Muscle of leg (tissue), 11 donors: ENCODE measurements around the gene TPRG1. TPM values are rescaled to one million over a fixed set of nuclear protein-coding genes. Genes with fewer than 3 reads are reported as not detected.
"Not testable (repeated sequence)": the region's sequence is repeated elsewhere in the genome, so short reads cannot be mapped to it uniquely, and the experiment has no call there.

Experiments used
- DNase-seq: peaks from one replicate; pipeline ENCODE4 v3.0.0; 2013
- H3K27ac ChIP-seq: one replicate; pipeline ENCODE4 v1.5.1; 2013; ENCODE audit warnings: mild to moderate bottlenecking, low read length, control low read depth
- H3K27me3 ChIP-seq: one replicate; pipeline ENCODE4 v1.6.1; 2013; ENCODE audit warnings: low read length; ENCODE audit not compliant: control insufficient read depth, insufficient read depth
- H3K36me3 ChIP-seq: one replicate; pipeline ENCODE4 v1.6.1; 2013; ENCODE audit warnings: low read length; ENCODE audit not compliant: control insufficient read depth, insufficient read depth
- H3K4me1 ChIP-seq: one replicate; pipeline ENCODE4 v1.6.1; 2013; ENCODE audit warnings: low read length; ENCODE audit not compliant: control insufficient read depth, insufficient read depth
- H3K4me3 ChIP-seq: one replicate; pipeline ENCODE4 v1.5.1; 2013; ENCODE audit warnings: low read length, control low read depth
- H3K9me3 ChIP-seq: replicated peaks from 2 replicates; pipeline ENCODE4 v1.6.1; 2013; ENCODE audit warnings: low read depth, low read length; ENCODE audit not compliant: control insufficient read depth
- WGBS: methylation state at CpG from one replicate; pipeline ENCODE4 v1.1.5; 2013; ENCODE audit warnings: missing lambda C conversion rate; ENCODE audit not compliant: insufficient coverage; 5-methylcytosine and 5-hydroxymethylcytosine counted together
- polyA plus RNA-seq, 8 donors: library from polyadenylated mRNA; unstranded; fragments of 120-200 nt; gene quantifications; one replicate each; pipeline versions ENCODE4 v1.2.1 to v1.2.3, GENCODE V29; 2013; ENCODE audit warnings: inconsistent platforms in 1 of 8, low replicate concordance in 1 of 8; ENCODE audit not compliant: insufficient read length in 8 of 8, insufficient read depth in 1 of 8
- total RNA-seq: library from RNA; stranded (reverse); fragments of 120-200 nt; gene quantifications from one replicate; pipeline ENCODE4 v1.2.4, GENCODE V29; 2013

The TPRG1 gene
- total and polyA plus RNA-seq, 9 donors: 1.2 to 5.6 (median 2.0) TPM

DNA sequence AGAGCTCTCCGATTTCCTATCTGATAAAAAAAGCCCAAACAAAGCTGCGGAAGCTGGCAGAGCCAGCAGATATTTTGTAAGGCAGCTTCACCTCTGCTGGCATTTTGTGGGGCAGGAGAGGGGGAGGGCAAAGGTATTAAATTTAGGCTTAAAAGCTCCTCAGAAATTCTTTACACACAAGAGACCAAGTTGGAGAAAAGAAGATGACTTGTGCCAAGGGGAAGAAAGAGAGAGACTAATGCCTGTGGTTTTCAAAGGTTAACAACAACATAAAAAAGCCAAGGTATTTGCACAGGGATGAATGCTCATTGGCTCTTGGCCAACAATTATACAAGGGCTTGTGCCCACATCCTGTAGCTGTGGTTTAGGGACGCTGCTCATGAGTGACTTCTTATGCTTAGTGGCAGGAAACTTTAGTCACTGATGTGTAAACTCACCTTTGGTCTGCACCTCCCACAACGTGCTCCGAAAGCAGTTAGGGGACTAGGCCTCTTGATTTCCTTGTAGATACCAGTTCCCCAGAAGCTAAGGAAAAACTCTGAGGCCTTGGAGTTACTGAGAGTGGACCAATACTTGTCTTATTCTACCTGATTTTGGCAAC is 152.9 kb downstream of the TPRG1 start:
- peak; percentile 17 for DNase-seq
- H3K36me3 ChIP-seq: no peaks in the 10 kb centered on the region
- H3K27ac ChIP-seq: no peak overlapping the region
- WGBS: no CpG with 5 or more reads among the region's 5 CpGs
- peaks cover 5% of the 10 kb centered on the region for H3K4me1 ChIP-seq
- no peaks in the 10 kb centered on the region for H3K27me3 ChIP-seq
- no peaks in the 10 kb centered on the region for H3K9me3 ChIP-seq
- H3K4me3 ChIP-seq: no peak overlapping the region

DNA sequence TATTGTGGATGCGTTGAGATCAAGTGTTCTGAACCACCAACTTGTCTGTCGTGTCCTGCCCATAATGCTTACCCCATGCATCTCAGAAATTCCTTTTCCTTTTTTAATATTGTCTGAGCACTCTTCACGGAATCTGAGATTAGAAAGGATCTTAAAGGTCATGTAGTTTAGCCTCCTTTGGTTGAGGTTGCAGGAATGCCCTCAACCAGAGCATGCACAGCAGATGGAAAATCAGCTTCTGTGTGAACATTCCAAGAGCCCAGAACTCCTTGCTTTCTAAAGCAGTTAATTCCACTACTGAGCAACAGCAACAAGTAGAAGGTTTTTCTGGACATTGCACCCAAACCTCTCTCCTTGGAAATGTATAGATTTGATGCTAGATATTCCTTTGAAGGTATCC is 153.7 kb downstream of the TPRG1 start:
- no CpG with 5 or more reads among the region's 3 CpGs for WGBS
- DNase-seq: no peak
- no peak overlapping the region for H3K27ac ChIP-seq

DNA sequence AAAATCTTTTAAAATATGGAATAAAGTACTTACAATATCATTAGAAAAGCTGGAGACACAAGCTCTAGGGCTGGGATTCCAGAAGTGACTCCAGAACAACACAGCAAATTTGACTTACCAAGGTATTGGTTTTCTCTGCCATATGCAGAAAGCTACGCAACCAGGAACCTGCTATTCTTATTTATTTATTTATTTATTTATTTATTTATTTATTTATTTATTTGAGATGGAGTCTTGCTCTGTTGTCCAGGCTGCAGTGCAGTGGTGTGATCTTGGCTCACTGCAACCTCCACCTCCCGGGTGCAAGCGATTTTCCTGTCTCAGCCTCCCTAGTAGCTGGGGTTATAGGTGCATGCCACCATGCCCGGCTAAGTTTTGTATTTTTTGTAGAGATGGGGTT is 157.9 kb downstream of the TPRG1 start:
- DNase-seq, H3K4me1 ChIP-seq, H3K27me3 ChIP-seq, H3K36me3 ChIP-seq, H3K4me3 ChIP-seq, H3K27ac ChIP-seq, H3K9me3 ChIP-seq: not testable (repeated sequence)
- WGBS: 90% methylated on average over 2 of the region's 4 CpGs

More for the DNA sequence above, 153.7 kb downstream of the TPRG1 start:
- H3K36me3 ChIP-seq: no peaks in the 10 kb centered on the region
- no peaks in the 10 kb centered on the region for H3K9me3 ChIP-seq
- H3K4me3 ChIP-seq: no peak overlapping the region
- H3K27me3 ChIP-seq: no peaks in the 10 kb centered on the region
- peaks cover 5% of the 10 kb centered on the region for H3K4me1 ChIP-seq

DNA sequence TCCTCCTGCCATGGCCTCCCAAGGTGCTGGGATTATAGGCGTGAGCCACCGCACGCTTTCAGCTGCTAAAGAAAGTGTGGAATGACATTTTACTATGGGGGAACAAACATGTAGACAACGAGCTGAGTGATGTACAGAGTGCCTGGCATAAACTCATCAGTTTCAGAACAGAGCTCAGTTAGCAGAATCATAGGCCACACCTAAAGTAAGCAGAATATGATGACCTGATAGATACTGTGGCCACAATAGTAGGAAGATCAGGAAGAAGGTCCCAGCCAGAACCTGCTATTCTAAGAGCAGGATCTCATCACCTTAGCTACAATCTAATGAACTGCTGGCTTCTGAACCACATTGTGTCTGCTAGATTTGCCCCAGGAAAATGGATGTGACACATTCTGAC is 158.3 kb downstream of the TPRG1 start:
- 83% methylated on average over 2 of the region's 4 CpGs for WGBS
- Histone ChIP-seq H3K9me3 (no peaks in the 10 kb centered on the region), H3K27me3 (no peaks in the 10 kb centered on the region), H3K27ac (no peak overlapping the region), H3K36me3 (no peaks in the 10 kb centered on the region), H3K4me1 (no peaks in the 10 kb centered on the region), H3K4me3 (no peak overlapping the region)
- DNase-seq: no peak

DNA sequence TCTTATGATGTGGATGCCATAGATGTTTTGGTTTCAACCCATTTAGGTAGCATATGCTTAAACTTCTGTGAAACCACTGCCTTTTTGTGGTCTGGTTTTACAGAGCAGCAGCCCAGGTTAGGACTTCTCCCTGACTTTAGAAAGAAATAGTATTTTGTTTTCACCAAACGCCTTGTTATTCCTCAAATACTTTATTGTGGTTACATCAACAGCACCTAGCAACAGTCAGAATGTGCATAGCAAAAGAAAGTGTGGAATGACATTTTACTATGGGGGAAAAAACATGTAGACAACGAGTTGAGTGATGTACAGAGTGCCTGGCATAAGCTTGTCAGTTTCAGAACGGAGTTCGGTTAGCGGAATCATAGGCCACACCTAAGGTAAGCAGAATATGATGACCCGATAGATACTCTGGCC is 159.2 kb downstream of the TPRG1 start:
- Histone ChIP-seq H3K4me3 (no peak overlapping the region), H3K36me3 (no peaks in the 10 kb centered on the region), H3K9me3 (no peaks in the 10 kb centered on the region), H3K27me3 (no peaks in the 10 kb centered on the region), H3K4me1 (no peaks in the 10 kb centered on the region), H3K27ac (no peak overlapping the region)
- DNase-seq: no peak
- 90% methylated on average over 5 of the region's 6 CpGs for WGBS

DNA sequence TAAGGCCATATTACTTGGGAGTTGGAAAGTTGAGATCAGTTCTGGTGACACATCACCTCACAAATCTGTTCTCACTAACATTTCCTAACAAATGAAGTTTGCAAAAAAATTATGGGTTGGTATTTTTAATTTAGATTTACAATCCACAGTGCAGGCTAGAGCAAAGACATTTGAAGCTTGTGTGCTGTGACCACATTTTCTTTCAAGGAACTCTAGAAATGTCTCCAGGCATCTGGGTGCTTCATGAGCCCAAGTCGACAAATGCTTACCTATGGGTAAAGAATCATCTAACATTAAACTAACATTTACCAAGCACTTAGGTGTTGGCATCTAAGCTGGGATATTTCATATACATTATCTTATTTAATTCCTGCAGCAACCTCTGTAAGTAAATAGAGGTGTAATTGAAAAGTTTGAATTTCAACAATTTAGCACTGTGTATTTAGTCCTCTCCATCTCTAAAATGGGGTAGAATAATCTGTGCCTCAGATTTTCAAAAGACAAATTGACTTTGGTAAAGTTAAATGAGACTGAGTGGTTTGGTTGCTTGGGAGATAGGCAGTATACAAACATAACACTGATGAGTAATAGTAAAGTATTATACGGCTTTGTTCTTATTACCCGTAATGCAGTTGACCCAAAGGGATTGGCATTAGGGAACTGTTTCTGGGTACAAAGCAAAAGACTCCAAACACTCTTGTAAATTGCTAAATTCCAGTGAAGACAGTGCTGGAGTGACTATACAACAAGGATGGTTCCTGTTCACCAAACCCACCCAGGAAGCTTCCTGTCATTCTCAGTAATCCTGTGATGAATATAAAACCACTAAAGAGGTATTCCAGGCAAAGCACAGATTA is 162.5 kb downstream of the TPRG1 start:
- H3K4me1 ChIP-seq: peaks cover 12% of the 10 kb centered on the region
- DNase-seq: no peak
- no peaks in the 10 kb centered on the region for H3K36me3 ChIP-seq
- no peaks in the 10 kb centered on the region for H3K27me3 ChIP-seq
- H3K9me3 ChIP-seq: no peaks in the 10 kb centered on the region
- H3K27ac ChIP-seq: no peak overlapping the region
- no CpG with 5 or more reads among the region's 3 CpGs for WGBS
- H3K4me3 ChIP-seq: no peak overlapping the region

DNA sequence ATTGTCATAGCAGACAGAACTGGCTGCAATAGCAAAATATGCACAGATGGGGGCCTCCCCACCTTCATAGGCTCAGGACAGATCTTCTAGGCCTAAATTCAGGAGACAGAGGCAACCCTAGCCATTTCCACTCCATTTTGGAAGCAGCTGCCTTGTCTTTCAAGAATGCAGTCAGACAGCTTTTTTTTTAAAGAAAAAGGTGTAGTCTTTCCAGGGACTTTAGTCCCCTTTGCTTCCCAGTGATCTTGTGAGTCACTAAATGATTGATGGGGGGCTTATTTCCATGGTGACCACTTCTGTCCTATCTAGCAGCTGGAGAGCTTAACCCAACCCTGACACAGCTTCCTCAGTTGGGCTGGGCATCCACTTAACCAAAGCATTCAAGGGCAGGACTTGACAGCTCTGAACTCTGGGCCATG is 165.9 kb downstream of the TPRG1 start:
- Histone ChIP-seq H3K27me3 (no peaks in the 10 kb centered on the region), H3K9me3 (no peaks in the 10 kb centered on the region), H3K4me1 (peaks cover 14% of the 10 kb centered on the region), H3K36me3 (no peaks in the 10 kb centered on the region), H3K27ac (peak overlapping the region; percentile 91), H3K4me3 (no peak overlapping the region)
- DNase-seq: no peak

DNA sequence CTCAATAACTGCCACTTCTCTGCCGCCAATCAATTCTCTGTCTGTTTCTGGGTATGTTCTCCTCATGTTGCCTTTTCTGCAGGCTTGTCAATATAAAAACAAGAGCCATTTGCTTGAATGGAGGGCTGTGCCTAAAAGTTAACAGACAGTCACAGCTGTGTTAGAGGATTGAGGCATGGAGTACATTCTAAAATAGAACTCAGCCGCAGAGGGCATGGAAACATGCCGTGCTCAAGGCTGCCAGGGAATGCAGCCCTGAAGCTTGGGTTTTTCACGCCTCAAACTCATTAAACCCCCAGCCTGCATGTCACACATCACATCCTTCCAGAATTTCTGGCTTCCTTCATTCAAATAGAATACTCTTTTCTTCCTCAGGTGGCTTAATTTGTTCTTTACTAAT is 166.6 kb downstream of the TPRG1 start:
- WGBS: 100% methylated on average over 1 of the region's 4 CpGs
- Histone ChIP-seq H3K27me3 (no peaks in the 10 kb centered on the region), H3K4me1 (peaks cover 14% of the 10 kb centered on the region), H3K36me3 (no peaks in the 10 kb centered on the region), H3K4me3 (no peak overlapping the region), H3K27ac (peak overlapping the region; percentile 91), H3K9me3 (no peaks in the 10 kb centered on the region)
- peak; percentile 91 for DNase-seq

DNA sequence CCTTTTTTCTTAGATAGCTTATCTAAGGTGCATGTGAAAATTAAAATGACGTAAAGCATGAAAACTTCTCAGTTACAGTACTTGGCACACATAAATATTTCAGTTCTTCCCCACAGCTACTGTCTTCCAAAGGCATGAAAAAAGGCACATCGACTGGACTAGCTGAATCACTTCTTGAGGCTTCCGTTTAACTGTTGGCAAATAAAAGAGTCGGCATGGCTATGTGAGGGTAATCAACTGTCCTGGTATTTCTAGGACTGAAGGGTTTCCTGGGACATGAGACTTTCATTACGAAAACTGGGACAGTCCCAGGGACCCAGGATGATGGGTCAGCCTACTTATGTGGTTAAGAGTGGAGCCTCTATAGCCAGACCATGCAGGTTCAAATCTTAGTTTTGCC is 168.2 kb downstream of the TPRG1 start:
- Histone ChIP-seq H3K4me3 (no peak overlapping the region), H3K27ac (no peak overlapping the region), H3K36me3 (no peaks in the 10 kb centered on the region), H3K4me1 (peaks cover 14% of the 10 kb centered on the region), H3K9me3 (no peaks in the 10 kb centered on the region), H3K27me3 (no peaks in the 10 kb centered on the region)
- DNase-seq: no peak
- 100% methylated on average over 1 of the region's 5 CpGs for WGBS

DNA sequence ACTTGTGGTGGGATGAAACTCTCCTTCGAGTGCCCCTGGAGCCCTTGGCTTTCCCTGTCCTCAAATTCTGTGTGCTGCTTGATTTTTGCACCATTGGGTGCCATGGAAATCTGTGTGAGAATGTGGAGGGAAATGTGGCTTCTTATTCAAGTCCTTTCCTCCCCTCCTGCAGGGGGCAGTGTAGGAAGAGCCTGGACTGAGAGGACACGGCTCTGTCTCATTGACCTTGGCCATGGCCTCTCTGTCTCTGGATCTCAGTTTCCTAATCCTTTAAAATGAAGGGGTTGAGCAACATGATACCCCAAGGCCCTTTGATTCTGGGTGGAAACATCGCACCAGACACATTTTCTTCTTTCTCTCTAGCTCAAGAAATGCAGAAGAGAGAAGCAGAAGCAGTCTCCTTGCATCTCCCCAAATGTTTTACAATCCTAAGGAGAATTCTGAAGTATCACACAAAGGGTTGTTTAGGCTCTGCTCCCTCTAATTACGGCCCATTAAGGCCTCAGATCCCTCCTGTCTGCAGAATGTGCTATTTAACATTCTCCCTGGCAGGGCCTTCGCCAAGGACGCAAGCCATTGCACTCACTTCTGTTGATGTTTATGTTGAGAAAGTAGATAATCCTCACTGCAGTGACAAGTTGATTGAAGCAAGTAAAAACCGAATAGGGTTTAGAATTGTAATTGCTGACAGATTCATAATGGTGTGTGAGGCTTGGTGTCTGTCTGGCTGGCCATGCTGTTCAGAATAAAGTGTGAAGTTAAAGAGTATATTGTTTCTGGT is 169.1 kb downstream of the TPRG1 start:
- H3K9me3 ChIP-seq: no peaks in the 10 kb centered on the region
- H3K27me3 ChIP-seq: no peaks in the 10 kb centered on the region
- peaks cover 14% of the 10 kb centered on the region for H3K4me1 ChIP-seq
- no peak overlapping the region for H3K27ac ChIP-seq
- H3K4me3 ChIP-seq: no peak overlapping the region
- no peaks in the 10 kb centered on the region for H3K36me3 ChIP-seq
- DNase-seq: no peak
- 31% methylated on average over 1 of the region's 7 CpGs for WGBS
